GM04504 (cell line): ENCODE results near the gene AMER3.
A peak's percentile ranks its signal among the peaks of the same experiment; 100 is the strongest.
"Not testable (repeated sequence)": the region's sequence is repeated elsewhere in the genome, so short reads cannot be mapped to it uniquely, and the experiment has no call there.

ENCODE experiments used
- DNase-seq: peaks from one replicate; pipeline ENCODE4 v3.0.0-alpha.2; 2012; ENCODE audit warnings: low read depth

AMER3 gene

DNA sequence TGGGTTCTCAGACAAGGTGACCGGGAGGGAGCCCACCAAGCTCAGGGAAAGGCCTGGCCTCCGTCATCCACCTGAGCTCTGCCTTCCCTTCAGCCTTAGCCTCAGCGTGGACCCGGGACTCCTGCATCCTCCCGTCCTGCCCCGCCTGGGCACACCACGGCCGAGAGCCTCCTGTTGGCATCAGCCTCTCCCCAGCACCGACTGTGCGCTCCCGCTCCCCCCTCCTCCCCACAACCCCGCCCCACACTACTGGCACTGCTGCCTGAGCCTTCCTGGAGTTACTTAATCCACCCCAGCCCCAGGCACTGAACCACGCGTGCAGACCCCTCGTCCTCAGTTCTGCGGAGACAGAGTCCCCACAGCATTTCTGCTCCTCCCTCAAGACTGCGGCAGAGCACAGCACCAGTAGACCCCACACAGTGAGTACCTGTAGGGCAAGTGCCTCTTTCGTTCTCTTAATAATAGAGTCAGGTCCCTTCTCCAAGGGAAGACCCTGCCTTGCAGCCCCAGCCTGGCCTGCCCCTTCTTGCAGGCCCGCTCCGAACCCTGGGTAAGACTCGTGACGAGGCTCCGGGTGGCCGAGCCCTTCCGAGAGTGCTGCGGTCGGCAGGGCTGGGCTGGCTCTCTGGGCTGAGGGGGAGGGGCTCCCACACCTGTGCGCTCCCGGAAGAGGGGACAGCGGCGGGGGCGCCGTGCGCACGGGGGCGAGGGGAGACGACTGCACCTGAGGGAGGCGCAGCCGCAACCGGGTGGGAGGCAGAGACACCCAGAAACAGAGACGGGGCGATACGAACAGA is at the start of gene AMER3:
AMER3 (plus strand) TSS at position 285 of the 797 bp plus-strand sequence. CDS start 6,533 bp downstream, outside the sequence.
- DNase-seq: no peak

- not testable (repeated sequence) for DNase-seq
These were observed 40.5 kb upstream of the AMER3 start for GRCh38 chr2:130714795-130715194.

DNA sequence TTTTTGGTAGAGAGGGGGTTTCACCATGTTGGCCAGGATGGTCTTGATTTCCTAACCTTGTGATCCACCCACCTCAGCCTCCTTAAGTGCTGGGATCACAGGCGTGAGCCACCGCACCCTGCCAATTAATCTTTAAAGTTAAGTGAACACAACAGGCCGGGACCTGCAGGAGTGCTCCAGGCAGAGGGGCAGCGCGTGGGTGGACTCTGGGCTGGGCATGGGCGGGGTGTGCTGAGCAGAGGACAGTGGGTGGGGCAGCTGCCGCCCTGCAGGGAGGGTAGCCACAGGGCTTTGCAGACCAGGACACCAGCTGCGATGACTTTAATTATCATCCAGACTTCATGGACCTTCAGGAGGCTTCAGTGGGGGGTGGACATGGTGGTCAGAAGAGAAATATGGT is 35.3 kb upstream of the AMER3 start:
- no peak for DNase-seq

- no peak for DNase-seq
These were observed 34.8 kb upstream of the AMER3 start for GRCh38 chr2:130720528-130720927.

GRCh38 chr2:130724455-130724854 is 30.9 kb upstream of the AMER3 start:
- no peak for DNase-seq

GRCh38 chr2:130726614-130727180 is 28.6 kb upstream of the AMER3 start:
- no peak for DNase-seq

GRCh38 chr2:130727286-130727924 is 27.9 kb upstream of the AMER3 start:
- DNase-seq: peak; percentile 0

DNA sequence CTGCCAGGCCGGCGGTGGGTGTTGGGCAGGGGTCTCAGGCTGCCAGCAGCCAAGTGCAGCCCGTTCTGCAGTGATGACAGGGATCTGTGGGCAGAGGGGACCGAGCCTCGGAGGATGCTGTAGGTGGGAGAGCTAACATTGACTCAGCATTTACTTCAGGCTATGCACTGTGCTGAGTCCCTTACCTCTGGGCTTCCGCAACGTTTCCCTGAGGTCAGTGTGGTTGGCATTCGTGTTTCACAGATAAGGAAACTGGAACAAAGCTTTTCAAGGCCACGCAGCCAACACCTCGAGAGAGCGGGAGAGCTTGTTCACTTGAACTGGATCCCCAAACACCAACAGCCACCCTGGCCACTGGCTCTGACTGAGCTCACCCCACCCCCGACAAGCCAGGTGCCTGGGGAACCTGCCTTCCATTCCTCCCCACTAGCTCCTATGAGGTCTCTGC is 27.3 kb upstream of the AMER3 start:
- DNase-seq: no peak

DNA sequence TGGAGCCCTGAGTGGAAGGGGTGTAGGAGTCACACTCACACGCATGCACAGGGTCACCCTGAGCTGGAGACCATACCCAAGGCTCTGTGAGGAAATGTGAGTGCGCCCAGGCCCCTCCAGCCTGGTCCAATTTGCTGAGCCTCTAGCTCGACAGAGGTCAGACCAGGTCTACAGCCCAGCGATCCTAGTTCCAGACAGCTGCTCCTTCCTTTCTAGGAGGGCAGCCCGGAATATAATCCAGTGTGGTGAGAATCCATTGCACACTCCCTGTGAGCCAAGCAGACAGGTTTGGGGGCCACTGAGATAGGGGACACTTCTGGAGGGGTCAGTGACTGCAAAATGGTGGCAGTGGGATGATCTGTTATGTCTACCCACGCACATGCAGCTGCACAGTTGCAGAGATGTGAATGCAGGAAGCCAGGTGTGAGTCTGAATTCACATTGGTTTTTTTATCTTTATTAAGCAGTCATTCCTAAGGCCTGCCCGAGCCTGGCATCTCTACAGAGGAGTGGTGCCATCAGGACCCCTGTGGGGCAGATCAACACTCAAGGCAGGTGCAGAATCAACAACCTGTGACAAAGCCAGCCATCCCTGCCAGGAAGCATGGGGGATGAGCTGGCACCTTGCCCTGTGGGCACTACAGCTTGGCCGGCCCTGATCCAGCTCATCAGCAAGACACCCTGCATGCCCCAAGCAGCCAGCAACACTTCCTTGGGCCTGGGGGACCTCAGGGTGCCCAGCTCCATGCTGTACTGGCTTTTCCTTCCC is 26.6 kb upstream of the AMER3 start, which contains the start of gene GPR148:
GPR148 (plus strand) TSS at position 522 of the 768 bp plus-strand sequence; CDS start at position 604, 82 bp downstream.
- no peak for DNase-seq

GRCh38 chr2:130729322-130730299 is 25.7 kb upstream of the AMER3 start:
- no peak for DNase-seq

- DNase-seq: not testable (repeated sequence)
These were observed 23.1 kb upstream of the AMER3 start for GRCh38 chr2:130732257-130732656.

GRCh38 chr2:130735200-130735599 is 20.1 kb upstream of the AMER3 start:
- DNase-seq: no peak

DNA sequence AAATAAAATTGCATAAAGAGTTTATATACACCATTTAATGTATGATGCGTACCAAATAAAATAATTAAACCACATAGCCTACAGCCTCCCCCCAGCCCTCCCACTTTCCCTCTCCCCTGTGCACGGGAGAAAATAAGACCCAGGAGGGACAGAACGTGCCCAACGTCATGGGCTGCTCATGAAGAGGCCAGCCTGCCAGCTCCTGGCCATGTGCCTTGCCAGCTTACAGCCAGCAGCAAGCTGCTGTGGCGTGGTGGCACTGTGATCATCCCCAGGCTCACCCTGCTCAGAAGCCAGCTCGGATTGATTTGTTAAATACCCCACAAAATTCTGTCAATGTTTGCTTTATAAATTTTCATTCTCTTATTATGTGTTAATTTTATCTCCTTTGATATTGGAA is 18.9 kb upstream of the AMER3 start:
- DNase-seq: no peak

DNA sequence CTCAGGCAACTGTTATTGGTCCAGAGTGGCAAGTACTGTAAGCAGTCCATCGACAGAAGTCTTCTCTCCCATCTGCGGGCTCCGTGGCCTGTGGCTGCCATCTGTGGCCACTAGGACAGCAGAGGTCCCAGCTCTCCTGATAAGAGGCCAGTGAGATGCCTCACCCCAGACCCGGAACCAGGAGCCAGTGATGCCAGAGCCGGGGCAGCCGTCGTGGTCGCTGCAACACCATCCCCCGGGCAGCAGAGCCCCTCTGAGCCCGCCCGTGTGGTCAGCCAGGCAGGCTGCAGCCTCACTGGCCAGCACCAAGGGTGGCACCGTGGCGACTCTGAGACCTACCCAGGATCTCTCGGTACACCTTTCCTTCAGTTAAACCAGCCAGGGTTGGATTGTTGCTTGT is 17.7 kb upstream of the AMER3 start:
- DNase-seq: no peak

DNA sequence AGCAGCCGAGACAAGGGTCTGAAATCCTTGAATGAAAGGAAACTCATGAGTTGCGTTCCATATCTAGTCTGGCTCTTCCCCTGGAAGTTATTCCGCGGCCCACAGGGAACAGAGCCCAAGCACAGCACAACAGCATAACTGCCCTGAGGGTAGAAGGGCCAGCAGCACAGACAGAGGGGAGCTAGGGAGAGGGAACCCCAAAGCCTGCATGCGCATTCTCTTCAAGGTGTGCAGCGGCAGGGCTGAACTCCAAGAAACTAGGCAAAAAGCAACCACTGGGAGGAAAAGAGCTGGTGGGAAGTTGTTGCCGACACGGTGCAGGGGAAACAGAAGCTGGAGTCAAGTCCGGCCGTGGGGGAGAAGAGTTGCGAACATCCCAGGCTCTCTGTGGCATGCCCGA is 14.7 kb upstream of the AMER3 start:
- no peak for DNase-seq

GRCh38 chr2:130743278-130743677 is 12.1 kb upstream of the AMER3 start:
- no peak for DNase-seq

GRCh38 chr2:130744287-130745117 is 10.8 kb upstream of the AMER3 start:
- DNase-seq: no peak

GRCh38 chr2:130749078-130749477 is 6.3 kb upstream of the AMER3 start:
- DNase-seq: no peak

DNA sequence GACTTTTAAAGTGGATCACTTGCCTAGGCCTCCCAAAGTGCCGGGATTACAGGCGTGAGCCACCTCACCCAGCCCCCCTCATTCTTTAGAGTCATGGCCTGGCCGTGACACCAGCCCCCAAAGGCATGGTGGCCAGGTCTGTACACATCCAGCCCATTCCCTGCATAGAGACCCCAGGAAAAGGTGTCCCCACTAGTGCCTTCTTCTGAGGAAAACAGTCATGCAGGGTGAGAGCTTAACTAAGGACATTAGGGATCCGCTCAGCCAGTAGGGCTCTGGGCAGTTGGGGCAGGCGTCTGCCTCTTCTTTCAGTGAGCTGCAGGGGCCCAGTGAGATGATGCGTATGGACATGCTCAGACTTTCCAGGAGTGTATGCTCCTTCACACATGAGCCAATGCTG is 5.7 kb upstream of the AMER3 start:
- DNase-seq: no peak

- DNase-seq: no peak
These were observed 529 bp upstream of the AMER3 start for GRCh38 chr2:130754811-130755210.
